ENCODE results near the gene SLC7A7.

GRCh38 chr14:22772725-22773124, 42.5 kb downstream of the SLC7A7 start:
- TF ChIP-seq CTCF (IDR thresholded peaks at IDR 0.05) (no peak), POLR2A (IDR thresholded peaks at IDR 0.05) (no peak)

Measured in upper lobe of left lung (tissue), 4 donors.